GM18505 (cell line): ENCODE measurements around the gene GGN.
"Not testable (repeated sequence)": the region's sequence is repeated elsewhere in the genome, so short reads cannot be mapped to it uniquely, and the experiment has no call there.

Experiments
- ATAC-seq: cut with Tn5 transposase; IDR thresholded peaks from one replicate; pipeline ENCODE4 v1.9.1; 2021; ENCODE audit not compliant: unreplicated experiment
- POLR2A ChIP-seq: IDR thresholded peaks from 4 replicates; pipeline ENCODE4 v1.6.1; 2011; ENCODE audit warnings: borderline replicate concordance; ENCODE audit not compliant: insufficient read depth, insufficient read length; ENCODE audit errors: extremely low read depth

Gene GGN

GRCh38 chr19:38421856-38422255 is 34.0 kb upstream of the GGN start:
- ATAC-seq, result no peak

GRCh38 chr19:38420935-38421334 is 33.1 kb upstream of the GGN start:
- TF ChIP-seq POLR2A, result no peak
- ATAC-seq, result no peak

More at GRCh38 chr19:38421856-38422255, 34.0 kb upstream of the GGN start:
- TF ChIP-seq POLR2A, result no peak

GRCh38 chr19:38417544-38418506 is 30.0 kb upstream of the GGN start:
- no peak for ATAC-seq
- TF ChIP-seq POLR2A, result no peak

- ATAC-seq, result no peak
- no peak for TF ChIP-seq POLR2A
These were observed 29.3 kb upstream of the GGN start for GRCh38 chr19:38417146-38417543.

- no peak for TF ChIP-seq POLR2A
These were observed 25.6 kb upstream of the GGN start for GRCh38 chr19:38413416-38413815.

GRCh38 chr19:38412961-38413360 is 25.1 kb upstream of the GGN start:
- no peak for TF ChIP-seq POLR2A
- ATAC-seq, result no peak

More at GRCh38 chr19:38413416-38413815, 25.6 kb upstream of the GGN start:
- ATAC-seq, result no peak

- no peak for ATAC-seq
- TF ChIP-seq POLR2A, result no peak
These were observed 24.7 kb upstream of the GGN start for GRCh38 chr19:38412491-38412890.

GRCh38 chr19:38411898-38412297 is 24.1 kb upstream of the GGN start:
- not testable (repeated sequence) for ATAC-seq

- ATAC-seq, result no peak
- no peak for TF ChIP-seq POLR2A
These were observed 23.3 kb upstream of the GGN start for GRCh38 chr19:38411041-38411712.

GRCh38 chr19:38410407-38410806 is 22.6 kb upstream of the GGN start:
- ATAC-seq, result not testable (repeated sequence)

GRCh38 chr19:38409631-38410133 is 21.8 kb upstream of the GGN start:
- TF ChIP-seq POLR2A, result no peak
- no peak for ATAC-seq

GRCh38 chr19:38405276-38405675 is 17.4 kb upstream of the GGN start:
- TF ChIP-seq POLR2A, result no peak
- ATAC-seq, result no peak

GRCh38 chr19:38404858-38405257 is 17.0 kb upstream of the GGN start:
- no peak for TF ChIP-seq POLR2A
- no peak for ATAC-seq
